ENCODE results near the gene LMOD2.
"Not testable (repeated sequence)": the region's sequence is repeated elsewhere in the genome, so short reads cannot be mapped to it uniquely, and the experiment has no call there.

LMOD2 gene

GRCh38 chr7:123624527-123625183 lies 31.0 kb upstream of the LMOD2 start:
- H3K9ac ChIP-seq (ENCODE audit: low read depth in 1 of 2, low read length in 2 of 2): no peak overlapping the region
- no peak overlapping the region for H3K27ac ChIP-seq (ENCODE audit: low read depth in 2 of 2, low read length in 2 of 2)
- no peaks in the 10 kb centered on the region for H3K9me3 ChIP-seq (ENCODE audit: control insufficient read depth in 2 of 2, low read length in 2 of 2)
- peaks cover 0 to 5% of the 10 kb centered on the region in 2 donors for H3K4me1 ChIP-seq (ENCODE audit: control insufficient read depth in 2 of 2, insufficient read depth in 2 of 2, low read length in 2 of 2)
- H3K4me3 ChIP-seq (ENCODE audit: low read length in 2 of 2): no peak overlapping the region
- H3K36me3 ChIP-seq (ENCODE audit: control insufficient read depth in 2 of 2, insufficient read depth in 2 of 2, low read length in 2 of 2): no peaks in the 10 kb centered on the region
- H3K27me3 ChIP-seq (ENCODE audit: control insufficient read depth in 2 of 2, insufficient read depth in 2 of 2, low read length in 2 of 2): peaks cover 0 to 2% of the 10 kb centered on the region in 2 donors

- no peaks in the 10 kb centered on the region for H3K9me3 ChIP-seq (ENCODE audit: control insufficient read depth in 2 of 2, low read length in 2 of 2)
- peaks cover 0 to 5% of the 10 kb centered on the region in 2 donors for H3K4me1 ChIP-seq (ENCODE audit: control insufficient read depth in 2 of 2, insufficient read depth in 2 of 2, low read length in 2 of 2)
- no peak overlapping the region for H3K4me3 ChIP-seq (ENCODE audit: low read length in 2 of 2)
- no peaks in the 10 kb centered on the region for H3K36me3 ChIP-seq (ENCODE audit: control insufficient read depth in 2 of 2, insufficient read depth in 2 of 2, low read length in 2 of 2)
- no peak overlapping the region for H3K27ac ChIP-seq (ENCODE audit: low read depth in 2 of 2, low read length in 2 of 2)
- H3K27me3 ChIP-seq (ENCODE audit: control insufficient read depth in 2 of 2, insufficient read depth in 2 of 2, low read length in 2 of 2): peaks cover 0 to 2% of the 10 kb centered on the region in 2 donors
- H3K9ac ChIP-seq (ENCODE audit: low read depth in 1 of 2, low read length in 2 of 2): no peak overlapping the region
These were observed 30.4 kb upstream of the LMOD2 start for GRCh38 chr7:123625254-123625653.

GRCh38 chr7:123627851-123628250 lies 27.8 kb upstream of the LMOD2 start:
- H3K4me1 ChIP-seq (ENCODE audit: control insufficient read depth in 2 of 2, insufficient read depth in 2 of 2, low read length in 2 of 2): peaks cover 0 to 2% of the 10 kb centered on the region in 2 donors
- no peak overlapping the region for H3K9ac ChIP-seq (ENCODE audit: low read depth in 1 of 2, low read length in 2 of 2)
- no peaks in the 10 kb centered on the region for H3K36me3 ChIP-seq (ENCODE audit: control insufficient read depth in 2 of 2, insufficient read depth in 2 of 2, low read length in 2 of 2)
- no peaks in the 10 kb centered on the region for H3K9me3 ChIP-seq (ENCODE audit: control insufficient read depth in 2 of 2, low read length in 2 of 2)
- H3K27me3 ChIP-seq (ENCODE audit: control insufficient read depth in 2 of 2, insufficient read depth in 2 of 2, low read length in 2 of 2): peaks cover 0 to 2% of the 10 kb centered on the region in 2 donors
- no peak overlapping the region for H3K4me3 ChIP-seq (ENCODE audit: low read length in 2 of 2)
- no peak overlapping the region for H3K27ac ChIP-seq (ENCODE audit: low read depth in 2 of 2, low read length in 2 of 2)

- H3K27ac ChIP-seq (ENCODE audit: low read depth in 2 of 2, low read length in 2 of 2): no peak overlapping the region
- no peaks in the 10 kb centered on the region for H3K4me1 ChIP-seq (ENCODE audit: control insufficient read depth in 2 of 2, insufficient read depth in 2 of 2, low read length in 2 of 2)
- H3K4me3 ChIP-seq (ENCODE audit: low read length in 2 of 2): no peak overlapping the region
- H3K9ac ChIP-seq (ENCODE audit: low read depth in 1 of 2, low read length in 2 of 2): no peak overlapping the region
- H3K27me3 ChIP-seq (ENCODE audit: control insufficient read depth in 2 of 2, insufficient read depth in 2 of 2, low read length in 2 of 2): peaks cover 0 to 2% of the 10 kb centered on the region in 2 donors
- no peaks in the 10 kb centered on the region for H3K36me3 ChIP-seq (ENCODE audit: control insufficient read depth in 2 of 2, insufficient read depth in 2 of 2, low read length in 2 of 2)
- H3K9me3 ChIP-seq (ENCODE audit: control insufficient read depth in 2 of 2, low read length in 2 of 2): no peaks in the 10 kb centered on the region
These were observed 26.8 kb upstream of the LMOD2 start for GRCh38 chr7:123628829-123629228.

GRCh38 chr7:123629281-123629680 lies 26.4 kb upstream of the LMOD2 start:
- Histone ChIP-seq H3K27me3 (ENCODE audit: control insufficient read depth in 2 of 2, insufficient read depth in 2 of 2, low read length in 2 of 2) (peaks cover 0 to 2% of the 10 kb centered on the region in 2 donors), H3K9ac (ENCODE audit: low read depth in 1 of 2, low read length in 2 of 2) (no peak overlapping the region), H3K27ac (ENCODE audit: low read depth in 2 of 2, low read length in 2 of 2) (no peak overlapping the region), H3K9me3 (ENCODE audit: control insufficient read depth in 2 of 2, low read length in 2 of 2) (no peaks in the 10 kb centered on the region), H3K36me3 (ENCODE audit: control insufficient read depth in 2 of 2, insufficient read depth in 2 of 2, low read length in 2 of 2) (no peaks in the 10 kb centered on the region), H3K4me3 (ENCODE audit: low read length in 2 of 2) (no peak overlapping the region), H3K4me1 (ENCODE audit: control insufficient read depth in 2 of 2, insufficient read depth in 2 of 2, low read length in 2 of 2) (no peaks in the 10 kb centered on the region)

GRCh38 chr7:123632808-123633207 lies 22.9 kb upstream of the LMOD2 start:
- H3K4me1 ChIP-seq (ENCODE audit: control insufficient read depth in 2 of 2, insufficient read depth in 2 of 2, low read length in 2 of 2): no peaks in the 10 kb centered on the region
- peaks cover 0 to 2% of the 10 kb centered on the region in 2 donors for H3K27me3 ChIP-seq (ENCODE audit: control insufficient read depth in 2 of 2, insufficient read depth in 2 of 2, low read length in 2 of 2)
- H3K4me3 ChIP-seq (ENCODE audit: low read length in 2 of 2): no peak overlapping the region
- H3K27ac ChIP-seq (ENCODE audit: low read depth in 2 of 2, low read length in 2 of 2): no peak overlapping the region
- H3K36me3 ChIP-seq (ENCODE audit: control insufficient read depth in 2 of 2, insufficient read depth in 2 of 2, low read length in 2 of 2): no peaks in the 10 kb centered on the region
- H3K9ac ChIP-seq (ENCODE audit: low read depth in 1 of 2, low read length in 2 of 2): no peak overlapping the region
- no peaks in the 10 kb centered on the region for H3K9me3 ChIP-seq (ENCODE audit: control insufficient read depth in 2 of 2, low read length in 2 of 2)

GRCh38 chr7:123633553-123633952 lies 22.1 kb upstream of the LMOD2 start:
- Histone ChIP-seq H3K27me3 (ENCODE audit: control insufficient read depth in 2 of 2, insufficient read depth in 2 of 2, low read length in 2 of 2) (peaks cover 0 to 2% of the 10 kb centered on the region in 2 donors), H3K4me3 (ENCODE audit: low read length in 2 of 2) (no peak overlapping the region), H3K4me1 (ENCODE audit: control insufficient read depth in 2 of 2, insufficient read depth in 2 of 2, low read length in 2 of 2) (no peaks in the 10 kb centered on the region), H3K9ac (ENCODE audit: low read depth in 1 of 2, low read length in 2 of 2) (no peak overlapping the region), H3K27ac (ENCODE audit: low read depth in 2 of 2, low read length in 2 of 2) (no peak overlapping the region), H3K9me3 (ENCODE audit: control insufficient read depth in 2 of 2, low read length in 2 of 2) (no peaks in the 10 kb centered on the region), H3K36me3 (ENCODE audit: control insufficient read depth in 2 of 2, insufficient read depth in 2 of 2, low read length in 2 of 2) (no peaks in the 10 kb centered on the region)

GRCh38 chr7:123634011-123634573 lies 21.6 kb upstream of the LMOD2 start:
- not testable (repeated sequence) for H3K9ac ChIP-seq (ENCODE audit: low read depth in 1 of 2, low read length in 2 of 2); H3K4me1 ChIP-seq (ENCODE audit: control insufficient read depth in 2 of 2, insufficient read depth in 2 of 2, low read length in 2 of 2); H3K4me3 ChIP-seq (ENCODE audit: low read length in 2 of 2); H3K9me3 ChIP-seq (ENCODE audit: control insufficient read depth in 2 of 2, low read length in 2 of 2); H3K36me3 ChIP-seq (ENCODE audit: control insufficient read depth in 2 of 2, insufficient read depth in 2 of 2, low read length in 2 of 2); H3K27ac ChIP-seq (ENCODE audit: low read depth in 2 of 2, low read length in 2 of 2); H3K27me3 ChIP-seq (ENCODE audit: control insufficient read depth in 2 of 2, insufficient read depth in 2 of 2, low read length in 2 of 2)

GRCh38 chr7:123635551-123636359 lies 19.9 kb upstream of the LMOD2 start:
- Histone ChIP-seq H3K4me1 (ENCODE audit: control insufficient read depth in 2 of 2, insufficient read depth in 2 of 2, low read length in 2 of 2) (no peaks in the 10 kb centered on the region), H3K36me3 (ENCODE audit: control insufficient read depth in 2 of 2, insufficient read depth in 2 of 2, low read length in 2 of 2) (no peaks in the 10 kb centered on the region), H3K27me3 (ENCODE audit: control insufficient read depth in 2 of 2, insufficient read depth in 2 of 2, low read length in 2 of 2) (no peaks in the 10 kb centered on the region), H3K9me3 (ENCODE audit: control insufficient read depth in 2 of 2, low read length in 2 of 2) (no peaks in the 10 kb centered on the region), H3K4me3 (ENCODE audit: low read length in 2 of 2) (no peak overlapping the region), H3K9ac (ENCODE audit: low read depth in 1 of 2, low read length in 2 of 2) (no peak overlapping the region), H3K27ac (ENCODE audit: low read depth in 2 of 2, low read length in 2 of 2) (no peak overlapping the region)

GRCh38 chr7:123637203-123637602 lies 18.5 kb upstream of the LMOD2 start:
- Histone ChIP-seq H3K4me3 (ENCODE audit: low read length in 2 of 2) (no peak overlapping the region), H3K36me3 (ENCODE audit: control insufficient read depth in 2 of 2, insufficient read depth in 2 of 2, low read length in 2 of 2) (no peaks in the 10 kb centered on the region), H3K27ac (ENCODE audit: low read depth in 2 of 2, low read length in 2 of 2) (no peak overlapping the region), H3K9ac (ENCODE audit: low read depth in 1 of 2, low read length in 2 of 2) (no peak overlapping the region), H3K9me3 (ENCODE audit: control insufficient read depth in 2 of 2, low read length in 2 of 2) (no peaks in the 10 kb centered on the region), H3K27me3 (ENCODE audit: control insufficient read depth in 2 of 2, insufficient read depth in 2 of 2, low read length in 2 of 2) (no peaks in the 10 kb centered on the region), H3K4me1 (ENCODE audit: control insufficient read depth in 2 of 2, insufficient read depth in 2 of 2, low read length in 2 of 2) (no peaks in the 10 kb centered on the region)
